Endothelial cell of umbilical vein (primary cell): ENCODE results near the gene FAM187B. TPM values are rescaled to one million over a fixed set of nuclear protein-coding genes. Genes with fewer than 3 reads are reported as not detected.

ENCODE experiments used
- BruUV-seq: library from RNA; stranded (reverse); fragments of 400-500 nt; replicated peaks from 2 replicates; lab custom pipeline; 2021; lab: Mats Ljungman, UMichigan
- CTCF ChIA-PET: fragments of 300-600, 350-600 bp; sonication (Branson Sonifier 250); formaldehyde crosslinking; loops from one replicate; lab custom pipeline; 2021; ENCODE audit warnings: antibody characterized with exemption, inconsistent platforms; lab: Charles Lee
- POLR2A ChIA-PET: fragments of 300-600, 350-600 bp; sonication (Branson Sonifier 250); formaldehyde crosslinking; loops from one replicate; lab custom pipeline; 2021; ENCODE audit warnings: antibody characterized with exemption, inconsistent platforms; lab: Charles Lee
- DNase-seq: peaks from one replicate; pipeline ENCODE4 v3.0.0-alpha.2; 2011; ENCODE audit warnings: low read depth, low spot score
- FAIRE-seq: peaks from 2 replicates; lab custom pipeline; 2011; peaks lifted over from hg19 to GRCh38; lab: Jason Lieb, UNC
- H2AFZ ChIP-seq: 2 replicates; pipeline ENCODE4 v1.6.0; 2012; ENCODE audit warnings: low read depth, low read length, control low read depth, inconsistent platforms
- H3K27ac ChIP-seq: 2 replicates; pipeline ENCODE4 v1.5.1; 2011; ENCODE audit warnings: low read depth, mild to moderate bottlenecking, control low read depth, low read length, moderate library complexity; ENCODE audit not compliant: insufficient read depth
- H3K27me3 ChIP-seq, 2 experiments: 2 replicates each; pipeline versions ENCODE4 v1.6.0 to v1.6.1; 2011; ENCODE audit warnings: low read length in 2 of 2, mixed read lengths in 1 of 2; ENCODE audit not compliant: control insufficient read depth in 2 of 2, insufficient read depth in 2 of 2
- H3K36me3 ChIP-seq, 2 experiments: 2 replicates in 1 of 2; 3 replicates in 1 of 2; pipeline ENCODE4 v1.5.1; 2011; ENCODE audit warnings: low read length in 2 of 2, mild to moderate bottlenecking in 1 of 2, moderate library complexity in 1 of 2; ENCODE audit not compliant: control insufficient read depth in 2 of 2, insufficient read depth in 2 of 2; ENCODE audit errors: extremely low read depth in 1 of 2
- H3K4me1 ChIP-seq: 3 replicates; pipeline ENCODE4 v1.5.1; 2011; ENCODE audit warnings: mild to moderate bottlenecking, low read length; ENCODE audit not compliant: control insufficient read depth, insufficient read depth; ENCODE audit errors: extremely low read depth
- H3K4me2 ChIP-seq: 2 replicates; pipeline ENCODE4 v1.6.1; 2011; ENCODE audit warnings: low read length, control low read depth, mixed read lengths; ENCODE audit not compliant: insufficient read depth
- H3K4me3 ChIP-seq, 3 experiments: fragments of 200-600 bp in 1 of 3; sonication (generic), shearing (Covaris generic) in 1 of 3; replicated peaks in 1 of 3; 2 replicates each; pipeline ENCODE4 v1.5.1; 2011 to 2016; ENCODE audit warnings: control low read depth in 3 of 3, low read length in 3 of 3, mild to moderate bottlenecking in 2 of 3, inconsistent platforms in 1 of 3, low read depth in 1 of 3, moderate library complexity in 1 of 3; ENCODE audit not compliant: insufficient read depth in 1 of 3
- H3K79me2 ChIP-seq: 2 replicates; pipeline ENCODE4 v1.6.0; 2012; ENCODE audit warnings: low read length, inconsistent platforms; ENCODE audit not compliant: control insufficient read depth, insufficient read depth
- H3K9ac ChIP-seq: replicated peaks from 2 replicates; pipeline ENCODE3; 2011; ENCODE audit warnings: low read length, control low read depth; ENCODE audit not compliant: insufficient read depth; ENCODE audit errors: extremely low read depth
- H3K9me1 ChIP-seq: replicated peaks from 3 replicates; pipeline ENCODE4 v1.6.0; 2011; ENCODE audit warnings: mild to moderate bottlenecking, low read length; ENCODE audit not compliant: control insufficient read depth, insufficient read depth; ENCODE audit errors: extremely low read depth
- H3K9me3 ChIP-seq: replicated peaks from 2 replicates; pipeline ENCODE4 v1.5.1; 2012; ENCODE audit warnings: low read length, inconsistent platforms; ENCODE audit not compliant: control insufficient read depth, insufficient read depth
- H4K20me1 ChIP-seq: replicated peaks from 2 replicates; pipeline ENCODE3; 2011; ENCODE audit warnings: mild to moderate bottlenecking, low read length; ENCODE audit not compliant: control insufficient read depth, insufficient read depth; ENCODE audit errors: extremely low read depth
- EZH2 ChIP-seq: IDR thresholded peaks from 2 replicates; pipeline ENCODE4 v1.6.1; 2012; ENCODE audit warnings: borderline replicate concordance, low read depth, mild to moderate bottlenecking, moderate library complexity, low read length, inconsistent platforms; ENCODE audit not compliant: severe bottlenecking
- FOS ChIP-seq: IDR thresholded peaks from 2 replicates; pipeline ENCODE4 v1.6.1; 2011; ENCODE audit warnings: mild to moderate bottlenecking, low read length, moderate library complexity, borderline replicate concordance; ENCODE audit not compliant: insufficient read depth
- JUN ChIP-seq: IDR thresholded peaks from 2 replicates; pipeline ENCODE4 v1.6.1; 2011; ENCODE audit warnings: borderline replicate concordance, low read depth; ENCODE audit not compliant: insufficient read length, insufficient read depth
- POLR2A ChIP-seq: IDR thresholded peaks from 2 replicates; pipeline ENCODE4 v1.6.1; 2012; ENCODE audit warnings: low read depth, mild to moderate bottlenecking, control low read depth, low read length
- POLR2AphosphoS5 ChIP-seq: IDR thresholded peaks from 2 replicates; pipeline ENCODE4 v1.6.1; 2012; ENCODE audit warnings: low read depth, mild to moderate bottlenecking, control low read depth, low read length, moderate library complexity; ENCODE audit not compliant: insufficient read depth
- dilution Hi-C: fragments of 300-500 bp; cut with MboI; formaldehyde crosslinking; loops from one replicate; pipeline ENCODE4 v1.15.0; 2019; ENCODE audit warnings: low sequenced_read_pairs; ENCODE audit not compliant: extremely low pct_ligation_motif_present
- intact Hi-C: fragments of 100-400 bp; cut with micrococcal nuclease; formaldehyde crosslinking; loops from one replicate; pipeline ENCODE4 v1.10.0; 2022
- polyA plus RNA-seq, 4 experiments: library from polyadenylated mRNA; depleted of rRNA in 3 of 4; stranded (reverse) in 3 of 4; unstranded in 1 of 4; fragments of >200 nt; gene quantifications; 2 replicates each; pipeline versions ENCODE4 v1.2.1 to v1.2.3, GENCODE V29; 2011 to 2012; ENCODE audit warnings: missing spikeins in 1 of 4
- total RNA-seq: library from RNA; stranded (reverse); gene quantifications from 2 replicates; pipeline ENCODE4 v1.2.3, GENCODE V29; 2021
- TF ChIP-seq, protein P1 (sequence below), 2 donors: IDR thresholded peaks; 1 replicate in 1 of 2; 2 replicates in 1 of 2; pipeline ENCODE4 v1.5.1; 2011; ENCODE audit warnings: low read length in 2 of 2, mild to moderate bottlenecking in 2 of 2, moderate library complexity in 2 of 2, control low read depth in 1 of 2, inconsistent platforms in 1 of 2, low read depth in 1 of 2; ENCODE audit not compliant: insufficient read depth in 1 of 2; ENCODE audit errors: extremely low read depth in 1 of 2

FAM187B gene
- total and polyA plus RNA-seq, 2 donors (not counting 3 experiments of a cell fraction or from before 2014, with no cell fraction given), result not detected

DNA sequence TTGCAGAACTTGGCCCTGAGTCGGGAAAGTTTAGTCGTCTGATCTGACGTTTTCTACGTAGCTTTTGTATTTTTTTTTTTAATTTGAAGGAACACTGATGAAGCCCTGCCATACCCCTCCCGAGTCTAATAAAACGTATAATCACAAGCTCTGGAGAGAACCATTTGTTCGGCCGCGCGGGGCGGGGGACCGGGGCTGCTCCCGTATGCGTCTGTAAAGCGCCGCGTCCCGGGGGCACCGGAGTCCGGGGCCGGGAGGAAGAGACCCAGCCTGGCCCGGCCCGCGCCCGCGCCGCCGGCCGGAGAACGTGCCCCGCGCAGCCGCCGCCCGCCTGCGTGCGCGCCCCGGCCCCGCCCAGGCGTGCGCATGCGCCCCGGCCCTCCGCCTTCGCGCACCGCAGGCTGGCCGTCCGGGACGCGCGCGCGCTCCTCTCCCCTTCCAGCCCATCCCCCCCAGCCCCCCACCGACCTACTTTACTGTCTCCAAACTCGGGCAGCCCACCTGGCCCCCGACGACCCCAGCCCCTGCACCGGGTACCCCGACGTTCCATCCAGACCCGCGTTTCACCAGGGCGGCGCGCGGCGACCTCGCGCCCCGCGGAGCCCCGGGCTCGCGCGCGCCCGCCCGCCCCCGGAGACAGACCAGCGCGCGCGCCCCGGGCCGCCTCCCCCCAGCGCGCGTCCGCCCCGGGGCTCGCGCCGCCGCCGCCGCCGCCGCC, 39.4 kb upstream of the FAM187B start:
- Histone ChIP-seq H3K9me3 (no peaks in the 10 kb centered on the region), H3K4me3 (peak overlapping the region; percentile 53 to 97 (median 88)), H4K20me1 (no peaks in the 10 kb centered on the region), H3K9ac (peak overlapping the region; percentile 90), H3K4me1 (peaks cover 4% of the 10 kb centered on the region), H2AFZ (peak overlapping the region; percentile 52), H3K4me2 (peak overlapping the region; percentile 39), H3K79me2 (peaks cover 3% of the 10 kb centered on the region), H3K27ac (peak overlapping the region; percentile 81), H3K27me3 (no peaks in the 10 kb centered on the region), H3K9me1 (no peaks in the 10 kb centered on the region), H3K36me3 (peaks cover 0 to 17% of the 10 kb centered on the region in 2 experiments)
- TF ChIP-seq JUN, result no peak
- no peak for TF ChIP-seq FOS
- TF ChIP-seq, protein P1, sequence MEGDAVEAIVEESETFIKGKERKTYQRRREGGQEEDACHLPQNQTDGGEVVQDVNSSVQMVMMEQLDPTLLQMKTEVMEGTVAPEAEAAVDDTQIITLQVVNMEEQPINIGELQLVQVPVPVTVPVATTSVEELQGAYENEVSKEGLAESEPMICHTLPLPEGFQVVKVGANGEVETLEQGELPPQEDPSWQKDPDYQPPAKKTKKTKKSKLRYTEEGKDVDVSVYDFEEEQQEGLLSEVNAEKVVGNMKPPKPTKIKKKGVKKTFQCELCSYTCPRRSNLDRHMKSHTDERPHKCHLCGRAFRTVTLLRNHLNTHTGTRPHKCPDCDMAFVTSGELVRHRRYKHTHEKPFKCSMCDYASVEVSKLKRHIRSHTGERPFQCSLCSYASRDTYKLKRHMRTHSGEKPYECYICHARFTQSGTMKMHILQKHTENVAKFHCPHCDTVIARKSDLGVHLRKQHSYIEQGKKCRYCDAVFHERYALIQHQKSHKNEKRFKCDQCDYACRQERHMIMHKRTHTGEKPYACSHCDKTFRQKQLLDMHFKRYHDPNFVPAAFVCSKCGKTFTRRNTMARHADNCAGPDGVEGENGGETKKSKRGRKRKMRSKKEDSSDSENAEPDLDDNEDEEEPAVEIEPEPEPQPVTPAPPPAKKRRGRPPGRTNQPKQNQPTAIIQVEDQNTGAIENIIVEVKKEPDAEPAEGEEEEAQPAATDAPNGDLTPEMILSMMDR (IDR thresholded peaks at IDR 0.05; ENCODE audit: extremely low read depth in 1 of 2, insufficient read depth in 1 of 2, low read depth in 1 of 2, low read length in 2 of 2), result no peak
- TF ChIP-seq EZH2, result no peak
- TF ChIP-seq POLR2AphosphoS5, result peak; percentile 84
- TF ChIP-seq POLR2A, result peak; percentile 72
- no TSS peak for BruUV-seq
- ChIA-PET POLR2A (no interaction called here), CTCF (interaction anchor here (0.9 to 2.5 kb wide), 4 partner anchors 27 to 227 kb away, joined by 4 to 21 read pairs (median 7); no protein-coding TSS in a partner anchor)
- DNase-seq (peak; percentile 65), FAIRE-seq (peak; percentile 64)
- intact Hi-C loops, result loop anchor here (1.0 to 10.0 kb wide), 3 partner anchors 56 to 233 kb away; partner anchors contain the start of gene SCN1B
- dilution Hi-C loops, result no loop called here
